ENCODE measurements around the gene PLVAP.

PLVAP gene

GRCh38 chr19:17332360-17332676, 44.8 kb downstream of the PLVAP start:
- Histone ChIP-seq H3K27me3 (peaks cover 15 to 29% (median 20%) of the 10 kb centered on the region in 11 experiments; a peak in 21 of 22 replicates), H3K36me3 (peaks cover 7 to 40% (median 12%) of the 10 kb centered on the region in 11 experiments; a peak in 18 of 22 replicates), H3K4me2 (peak overlapping the region in 2 of 11 experiments; percentile 35 to 89; a peak in 3 of 22 replicates), H3K9me3 (replicated peaks in 1 of 11) (peaks cover 0 to 9% (median 6%) of the 10 kb centered on the region in 11 experiments; a peak in 13 of 22 replicates), H3K4me1 (peaks cover 47 to 66% (median 60%) of the 10 kb centered on the region in 10 experiments), H4K20me1 (peaks cover 0 to 32% (median 15%) of the 10 kb centered on the region in 11 experiments; a peak in 15 of 22 replicates), H3K4me3 (no peak overlapping the region), H3K9ac (no peak overlapping the region), H3K27ac (no peak overlapping the region)
- no peak for TF ChIP-seq Cebpa-rat (IDR thresholded peaks at IDR 0.05)

- no peak overlapping the region for H3K27ac ChIP-seq
- peaks cover 46 to 75% (median 57%) of the 10 kb centered on the region in 10 experiments for H3K4me1 ChIP-seq
These were observed 46.0 kb downstream of the PLVAP start for GRCh38 chr19:17331045-17331558.

GRCh38 chr19:17330262-17331044, 46.7 kb downstream of the PLVAP start:
- Histone ChIP-seq H4K20me1 (peaks cover 0 to 48% (median 21%) of the 10 kb centered on the region in 11 experiments; a peak in 15 of 22 replicates), H3K27ac (no peak overlapping the region), H3K9me3 (replicated peaks in 1 of 11) (peaks cover 0 to 9% (median 6%) of the 10 kb centered on the region in 11 experiments; a peak in 13 of 22 replicates), H3K4me1 (peaks cover 40 to 71% (median 51%) of the 10 kb centered on the region in 10 experiments), H3K4me2 (peak overlapping the region in 10 of 11 experiments; percentile 75 to 95 (median 92); a peak in 18 of 22 replicates), H3K4me3 (no peak overlapping the region), H3K27me3 (peaks cover 15 to 29% (median 20%) of the 10 kb centered on the region in 11 experiments; a peak in 21 of 22 replicates), H3K36me3 (peaks cover 7 to 58% (median 12%) of the 10 kb centered on the region in 11 experiments; a peak in 18 of 22 replicates), H3K9ac (no peak overlapping the region; a peak in 3 of 22 replicates)
- TF ChIP-seq Cebpa-rat (IDR thresholded peaks at IDR 0.05) = no peak

More at GRCh38 chr19:17331045-17331558, 46.0 kb downstream of the PLVAP start:
- Histone ChIP-seq H3K9me3 (replicated peaks in 1 of 11) (peaks cover 0 to 9% (median 6%) of the 10 kb centered on the region in 11 experiments; a peak in 13 of 22 replicates), H3K4me2 (peak overlapping the region in 3 of 11 experiments; percentile 93 to 95 (median 93); a peak in 3 of 22 replicates), H3K27me3 (peaks cover 15 to 29% (median 20%) of the 10 kb centered on the region in 11 experiments; a peak in 21 of 22 replicates), H3K36me3 (peaks cover 7 to 52% (median 12%) of the 10 kb centered on the region in 11 experiments; a peak in 18 of 22 replicates), H4K20me1 (peaks cover 0 to 44% (median 21%) of the 10 kb centered on the region in 11 experiments; a peak in 15 of 22 replicates), H3K9ac (no peak overlapping the region; a peak in 1 of 22 replicates), H3K4me3 (no peak overlapping the region)
- no peak for TF ChIP-seq Cebpa-rat (IDR thresholded peaks at IDR 0.05)

GRCh38 chr19:17329366-17330261, 47.5 kb downstream of the PLVAP start:
- H3K9ac ChIP-seq = peak overlapping the region in 7 of 11 experiments; percentile 21 to 70 (median 41); a peak in 7 of 22 replicates
- H3K36me3 ChIP-seq = peaks cover 8 to 67% (median 14%) of the 10 kb centered on the region in 11 experiments; a peak in 18 of 22 replicates
- peaks cover 15 to 29% (median 20%) of the 10 kb centered on the region in 11 experiments; a peak in 21 of 22 replicates for H3K27me3 ChIP-seq
- peak overlapping the region in 7 of 10 experiments; percentile 6 to 54 (median 28); a peak in 5 of 20 replicates for H3K4me3 ChIP-seq
- peaks cover 36 to 64% (median 45%) of the 10 kb centered on the region in 10 experiments for H3K4me1 ChIP-seq
- peaks cover 0 to 56% (median 27%) of the 10 kb centered on the region in 11 experiments; a peak in 16 of 22 replicates for H4K20me1 ChIP-seq
- no peak overlapping the region; a peak in 1 of 22 replicates for H3K27ac ChIP-seq
- TF ChIP-seq Cebpa-rat (IDR thresholded peaks at IDR 0.05) = no peak
- peaks cover 0 to 9% (median 6%) of the 10 kb centered on the region in 11 experiments; a peak in 13 of 22 replicates for H3K9me3 ChIP-seq (replicated peaks in 1 of 11)
- H3K4me2 ChIP-seq = peak overlapping the region; percentile 75 to 95 (median 92)

GRCh38 chr19:17328517-17329365, 48.4 kb downstream of the PLVAP start:
- Histone ChIP-seq H4K20me1 (peaks cover 0 to 62% (median 27%) of the 10 kb centered on the region in 11 experiments; a peak in 16 of 22 replicates), H3K27me3 (peaks cover 15 to 29% (median 20%) of the 10 kb centered on the region in 11 experiments; a peak in 21 of 22 replicates), H3K27ac (peak overlapping the region in 3 of 11 experiments; percentile 27 to 59 (median 47); a peak in 4 of 22 replicates), H3K36me3 (peaks cover 8 to 70% (median 15%) of the 10 kb centered on the region in 11 experiments; a peak in 18 of 22 replicates), H3K4me2 (peak overlapping the region; percentile 79 to 95 (median 92)), H3K9me3 (replicated peaks in 1 of 11) (peaks cover 0 to 9% (median 6%) of the 10 kb centered on the region in 11 experiments; a peak in 13 of 22 replicates), H3K4me3 (peak overlapping the region; percentile 18 to 54 (median 44); a peak in 13 of 20 replicates), H3K9ac (peak overlapping the region; percentile 21 to 70 (median 50); a peak in 17 of 22 replicates), H3K4me1 (peaks cover 33 to 65% (median 49%) of the 10 kb centered on the region in 10 experiments)
- TF ChIP-seq Cebpa-rat (IDR thresholded peaks at IDR 0.05) = no peak

GRCh38 chr19:17327654-17328516, 49.3 kb downstream of the PLVAP start:
- Histone ChIP-seq H3K27ac (peak overlapping the region in 3 of 11 experiments; percentile 27 to 47 (median 46); a peak in 3 of 22 replicates), H3K9ac (peak overlapping the region in 8 of 11 experiments; percentile 32 to 70 (median 50); a peak in 11 of 22 replicates), H3K27me3 (peaks cover 15 to 29% (median 20%) of the 10 kb centered on the region in 11 experiments; a peak in 21 of 22 replicates), H3K36me3 (peaks cover 6 to 66% (median 12%) of the 10 kb centered on the region in 11 experiments; a peak in 18 of 22 replicates), H4K20me1 (peaks cover 0 to 64% (median 27%) of the 10 kb centered on the region in 11 experiments; a peak in 18 of 22 replicates), H3K9me3 (replicated peaks in 1 of 11) (peaks cover 0 to 7% (median 4%) of the 10 kb centered on the region in 11 experiments; a peak in 13 of 22 replicates), H3K4me1 (peaks cover 37 to 63% (median 47%) of the 10 kb centered on the region in 10 experiments), H3K4me2 (peak overlapping the region; percentile 79 to 95 (median 86)), H3K4me3 (peak overlapping the region; percentile 18 to 53 (median 44); a peak in 11 of 20 replicates)
- TF ChIP-seq Cebpa-rat (IDR thresholded peaks at IDR 0.05) = no peak

Measured in BLaER1 treated with 17β-estradiol and CSF1 and Interleukin-3, amounts not matched to agents 10 nM and 100 nM (cell line).